Superior temporal gyrus (tissue), 1 donor: ENCODE results near the gene LNX2.
A peak's percentile ranks its signal among the peaks of the same experiment; 100 is the strongest.

Experiments used
- DNase-seq: peaks from one replicate; pipeline ENCODE4 v3.0.0-alpha.2; 2016; ENCODE audit errors: extremely low spot score

Gene LNX2

DNA sequence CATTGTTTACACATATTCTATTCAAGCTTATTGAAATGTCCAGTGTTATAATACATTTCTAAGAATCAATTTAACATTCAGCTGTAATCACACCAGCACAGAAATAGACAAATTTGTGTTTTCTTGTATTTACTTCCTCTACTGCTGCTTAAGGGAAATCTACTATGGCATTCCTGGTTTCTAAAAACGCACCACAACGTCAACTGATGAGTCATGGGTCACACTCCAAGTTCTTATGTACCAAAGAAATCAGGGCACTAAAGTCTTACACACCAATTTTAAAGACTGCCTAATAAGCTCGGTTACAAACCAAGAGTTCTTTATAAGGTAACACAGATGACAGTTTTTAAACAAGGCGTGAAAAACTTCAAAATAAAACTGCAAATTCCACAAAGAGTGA lies 13.2 kb downstream of the LNX2 start:
- DNase-seq, result no peak

GRCh38 chr13:27605610-27606200 lies 14.6 kb downstream of the LNX2 start:
- no peak for DNase-seq

DNA sequence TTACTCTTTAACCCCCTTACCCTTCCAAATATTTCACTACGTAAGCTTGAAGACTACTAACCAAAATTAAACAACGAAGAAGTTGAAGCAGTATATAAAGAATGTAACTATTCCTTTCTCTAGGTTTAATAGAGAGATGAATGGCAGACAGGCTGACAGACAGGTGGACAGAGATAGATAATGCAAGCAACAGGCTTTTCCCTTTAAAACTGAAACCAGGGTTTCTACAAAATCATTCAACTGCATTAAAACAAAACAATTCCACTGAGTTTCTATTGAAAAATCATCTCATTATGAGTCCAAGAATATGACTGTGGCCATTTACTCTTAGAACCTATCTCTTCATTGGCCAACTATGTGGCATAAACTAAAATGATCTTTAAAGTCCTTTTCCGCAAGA lies 15.2 kb downstream of the LNX2 start:
- no peak for DNase-seq

GRCh38 chr13:27601803-27602202 lies 18.5 kb downstream of the LNX2 start:
- DNase-seq, result no peak

- no peak for DNase-seq
These were observed 19.1 kb downstream of the LNX2 start for GRCh38 chr13:27601208-27601607.

DNA sequence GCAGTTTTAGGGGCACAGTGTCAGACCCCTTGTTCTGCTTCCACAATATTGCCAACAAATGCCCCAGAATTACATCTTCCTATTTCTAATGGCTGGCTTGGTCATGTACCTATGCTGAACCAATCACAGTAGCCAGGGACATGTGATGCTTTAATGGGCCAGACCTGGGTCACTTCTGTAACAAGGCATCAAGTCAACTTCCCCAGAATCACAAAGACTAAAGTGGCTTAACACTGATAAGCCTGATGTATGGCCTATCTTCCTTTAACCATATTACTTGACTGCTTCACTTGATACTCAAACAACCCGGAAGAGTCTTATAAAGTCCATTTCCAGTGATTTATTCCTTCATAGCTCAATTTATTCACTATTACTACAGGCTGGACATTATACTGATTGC lies 19.6 kb downstream of the LNX2 start:
- DNase-seq, result no peak

GRCh38 chr13:27599845-27600553 lies 20.3 kb downstream of the LNX2 start:
- no peak for DNase-seq

- DNase-seq, result no peak
These were observed 21.2 kb downstream of the LNX2 start for GRCh38 chr13:27599096-27599495.

GRCh38 chr13:27595055-27595811 lies 25.1 kb downstream of the LNX2 start:
- no peak for DNase-seq

DNA sequence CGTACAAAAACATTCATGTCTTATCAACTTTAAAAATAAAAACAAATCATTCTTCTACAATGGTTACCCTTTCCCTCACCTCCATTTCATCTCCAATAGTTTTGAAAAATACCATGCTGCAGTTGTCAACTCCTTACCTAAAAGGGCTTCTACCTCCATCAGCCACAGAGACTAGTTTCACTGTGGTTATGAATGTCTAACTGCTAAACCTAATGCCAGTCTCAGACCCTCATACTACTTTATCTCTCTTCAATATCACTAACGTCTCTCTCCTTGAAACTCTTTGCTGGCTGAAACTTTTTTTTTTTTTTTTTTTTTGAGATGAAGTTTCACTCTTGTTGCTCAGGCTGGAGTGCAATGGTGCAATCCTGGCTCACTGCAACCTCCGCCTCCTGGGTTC lies 27.1 kb downstream of the LNX2 start:
- DNase-seq, result no peak

DNA sequence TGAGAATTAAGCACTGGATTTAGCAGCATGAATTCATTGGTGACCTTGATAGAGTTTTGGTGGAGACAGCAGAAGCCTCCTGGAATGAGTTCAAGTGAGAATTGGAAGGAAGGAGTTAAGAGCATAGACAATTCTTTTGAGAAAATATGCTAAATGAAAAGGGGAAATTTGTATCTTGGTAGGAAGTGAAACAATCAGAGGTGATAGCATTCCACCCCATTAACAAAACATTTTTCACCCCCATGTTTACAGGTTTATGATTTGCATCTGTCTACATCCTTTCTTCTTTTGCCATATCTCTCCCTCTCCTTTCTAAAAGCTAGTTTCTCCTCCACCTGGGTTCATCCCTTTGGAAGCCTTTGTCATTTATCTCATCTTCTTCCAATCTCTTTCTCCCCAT lies 27.5 kb downstream of the LNX2 start:
- DNase-seq, result no peak

DNA sequence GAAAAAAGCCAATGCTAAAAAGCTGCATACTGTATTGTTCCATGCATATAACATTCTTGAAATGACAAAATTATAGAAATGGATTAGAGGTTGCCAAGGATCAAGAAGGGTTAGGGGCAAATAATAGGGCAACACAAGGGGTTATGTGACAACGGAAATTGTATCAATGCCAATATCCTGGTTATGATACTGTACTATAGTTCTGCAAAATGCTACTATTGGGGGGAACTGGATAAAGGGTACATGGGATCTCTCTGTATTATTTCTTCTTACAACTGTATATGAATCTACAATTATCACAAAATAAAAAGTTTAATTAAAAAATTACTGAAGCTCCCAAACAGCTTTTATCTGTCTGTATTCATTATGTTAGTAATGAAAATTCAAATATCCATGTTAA lies 31.9 kb downstream of the LNX2 start:
- DNase-seq, result no peak

DNA sequence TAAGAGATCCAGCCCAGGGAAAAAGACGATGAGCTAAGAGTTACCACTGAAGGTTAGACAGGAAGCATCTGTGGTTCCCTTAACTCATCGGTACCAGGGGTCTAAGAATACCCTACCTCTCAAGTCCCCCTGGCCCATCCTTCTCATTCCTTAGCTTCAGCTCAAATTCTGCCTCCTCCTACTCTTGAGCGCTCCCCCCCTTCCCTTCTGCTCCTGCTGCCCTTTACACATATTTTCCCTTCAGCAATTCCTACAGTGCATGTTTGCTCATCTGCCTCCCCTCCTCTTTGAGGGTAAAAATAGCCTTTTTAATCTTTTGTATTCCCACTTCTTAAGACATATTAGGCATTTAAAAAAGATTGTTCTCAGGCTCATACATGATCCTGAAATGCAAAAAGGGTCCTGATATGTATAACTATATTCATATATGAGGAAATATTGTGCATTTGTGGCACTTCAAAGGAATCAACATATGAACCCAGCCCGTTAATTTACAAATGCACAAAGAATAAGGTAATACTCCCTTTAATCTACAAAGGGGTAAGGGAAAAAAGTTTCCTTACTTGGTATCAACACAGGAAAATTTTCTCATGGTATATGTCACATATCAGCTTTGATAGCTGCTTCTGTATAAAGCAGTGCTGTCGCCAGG lies 33.1 kb downstream of the LNX2 start:
- no peak for DNase-seq

- DNase-seq, result no peak
These were observed 36.7 kb downstream of the LNX2 start for GRCh38 chr13:27583645-27584044.

DNA sequence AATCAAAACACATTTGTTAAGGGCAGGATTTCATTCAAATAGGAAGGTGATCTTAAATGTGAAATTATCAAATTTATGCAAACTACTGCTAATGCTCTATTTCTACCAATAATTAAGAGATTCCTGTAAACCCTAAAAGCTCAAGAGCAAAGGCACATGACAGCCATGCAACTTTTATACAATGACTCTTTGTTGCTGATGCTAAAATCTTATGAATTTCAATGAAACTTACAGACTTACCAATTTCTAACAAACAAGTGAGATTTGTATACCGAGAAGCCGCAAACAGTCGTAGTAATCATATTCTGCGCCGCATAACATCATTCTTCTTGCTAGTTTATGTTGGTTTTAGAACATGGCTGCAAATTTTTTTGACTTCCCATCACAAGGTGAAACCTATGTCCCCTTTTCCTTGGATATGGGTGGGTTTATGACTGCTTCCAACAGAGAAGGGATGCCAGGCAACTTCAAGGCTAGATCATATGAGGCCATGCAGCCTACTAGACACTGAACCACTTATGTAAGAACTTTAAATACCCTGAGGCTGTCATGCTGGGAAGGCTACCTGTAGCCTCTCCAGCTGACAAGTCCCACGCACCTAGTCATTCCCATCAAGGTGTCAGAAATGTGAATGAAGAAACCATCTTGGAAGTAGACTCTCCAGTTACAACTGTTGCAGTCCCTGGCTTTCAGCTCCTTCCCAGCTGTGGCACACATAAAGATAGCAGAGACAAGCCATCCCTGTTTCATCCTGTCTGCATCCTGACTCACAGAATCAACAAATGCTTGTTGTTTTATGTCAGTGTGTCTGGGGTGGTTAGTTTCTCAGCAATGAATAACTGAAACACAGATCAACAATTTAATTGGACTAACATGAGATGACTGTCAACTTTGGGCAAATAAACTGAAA lies 42.0 kb downstream of the LNX2 start:
- DNase-seq, result peak; percentile 39

- DNase-seq, result no peak
These were observed 45.7 kb downstream of the LNX2 start for GRCh38 chr13:27574661-27575060.

DNA sequence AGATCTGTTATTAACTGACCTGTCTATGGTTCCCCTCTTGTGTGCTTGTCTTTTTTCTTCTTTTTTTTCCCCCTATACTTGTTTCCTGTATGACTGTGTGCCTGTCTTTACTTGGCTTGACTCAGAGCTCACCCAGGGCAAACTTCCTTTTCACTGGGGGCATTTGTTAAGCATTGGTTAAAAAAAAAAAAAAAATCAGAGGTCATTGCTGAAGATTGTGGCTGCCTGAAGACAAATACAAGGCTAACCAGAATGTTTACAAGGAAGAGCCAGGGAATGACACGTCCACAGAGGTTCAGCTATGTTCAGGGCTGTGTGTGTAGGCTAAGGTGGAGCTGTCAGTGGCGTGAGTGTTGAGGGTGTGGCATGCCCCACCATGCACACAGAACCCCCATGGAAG lies 47.1 kb downstream of the LNX2 start:
- no peak for DNase-seq

DNA sequence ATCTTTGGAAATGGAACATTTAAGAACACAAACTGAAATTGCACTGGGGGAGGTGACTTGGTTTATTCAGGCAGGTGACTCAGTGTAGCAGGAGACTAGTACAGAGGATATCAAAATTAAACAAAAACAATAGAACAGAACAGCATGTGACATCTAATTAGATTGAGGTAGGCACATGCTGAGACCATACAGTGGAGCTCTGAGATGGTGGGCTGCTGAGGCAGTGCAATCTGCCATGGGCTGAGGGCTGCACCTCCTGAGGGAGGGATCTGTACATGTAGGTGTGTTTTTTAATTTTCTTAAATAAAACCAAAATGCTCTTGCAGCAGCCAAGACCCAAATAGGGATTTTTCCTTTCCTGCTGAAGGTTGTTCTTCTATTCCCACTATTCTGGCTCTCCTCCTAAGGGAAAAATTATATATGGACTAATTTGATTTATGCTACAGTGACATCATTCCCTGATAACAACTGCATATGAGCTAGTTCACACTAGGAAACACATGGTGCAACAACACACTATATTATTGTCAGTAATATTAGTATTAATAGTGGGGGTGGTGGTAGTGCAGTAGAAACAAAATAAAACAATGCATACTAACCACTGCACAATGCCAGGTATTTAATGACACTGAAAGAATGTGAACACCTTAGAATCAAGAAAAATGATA lies 48.0 kb downstream of the LNX2 start:
- no peak for DNase-seq

DNA sequence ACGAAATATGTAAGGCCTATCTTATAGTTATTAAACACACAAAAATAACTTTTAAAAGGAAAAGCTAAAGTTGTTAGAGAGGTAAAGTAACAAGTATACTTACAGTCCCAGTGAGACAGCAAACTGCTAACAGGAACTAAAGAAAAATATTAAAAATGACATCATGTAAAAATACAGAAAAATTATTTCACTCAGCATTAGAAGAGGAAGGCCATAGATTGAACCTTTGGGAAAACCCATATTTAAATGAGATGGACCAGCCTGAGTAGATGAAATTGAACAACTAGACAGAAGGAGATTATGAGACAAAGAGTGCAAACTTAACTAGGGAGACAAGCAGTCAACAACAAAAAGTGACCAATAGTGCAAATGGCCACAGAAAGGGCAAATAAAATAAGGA lies 49.4 kb downstream of the LNX2 start:
- DNase-seq, result no peak

DNA sequence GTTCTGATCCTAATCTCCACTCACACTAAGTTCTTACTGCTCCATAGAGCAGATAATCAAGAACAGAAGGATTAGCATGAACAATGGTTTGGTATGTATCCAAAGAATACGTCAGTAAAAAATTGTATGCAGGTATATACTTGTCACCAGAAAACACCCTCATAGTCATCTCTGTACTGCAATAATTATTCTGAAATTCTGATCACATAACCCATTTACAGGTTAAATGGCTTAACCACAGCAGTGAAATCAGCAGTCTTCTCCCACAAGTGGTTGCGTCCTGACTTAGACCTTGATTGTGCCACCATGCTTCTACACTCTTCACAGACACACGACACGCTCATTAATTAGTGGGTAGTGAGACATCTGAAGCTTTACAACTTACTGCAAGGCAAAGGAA lies 50.9 kb downstream of the LNX2 start:
- DNase-seq, result no peak

DNA sequence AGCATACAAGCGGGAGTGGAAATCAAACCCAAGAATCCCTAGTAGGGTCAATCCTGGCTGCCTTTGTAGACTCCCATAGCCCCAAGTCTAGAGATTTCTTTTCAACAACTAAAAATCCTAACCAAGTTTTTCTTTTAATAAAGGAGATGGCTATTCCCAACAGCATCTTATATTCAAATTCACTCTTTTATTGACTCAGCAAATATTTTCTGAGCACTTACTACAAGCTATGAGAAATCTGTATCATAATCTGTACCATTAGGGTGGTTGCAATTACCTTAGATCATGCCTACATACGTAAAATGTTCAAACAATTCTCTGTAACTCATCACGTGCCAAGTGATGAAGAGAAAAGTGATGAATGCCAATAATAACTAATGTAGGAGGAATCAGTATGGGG lies 54.5 kb downstream of the LNX2 start:
- DNase-seq, result no peak
